Mucosa of rectum (tissue), 2 donors: ENCODE measurements around the gene ZCCHC8.

Source experiments
- H3K27ac ChIP-seq, 2 donors: one replicate each; pipeline ENCODE4 v1.7.0; 2013; ENCODE audit warnings: inconsistent platforms in 2 of 2, low read depth in 2 of 2, low read length in 2 of 2
- H3K27me3 ChIP-seq, 2 donors: one replicate each; pipeline ENCODE4 v1.7.0; 2013; ENCODE audit warnings: low read length in 2 of 2; ENCODE audit not compliant: control insufficient read depth in 2 of 2, insufficient read depth in 2 of 2
- H3K36me3 ChIP-seq, 2 donors: one replicate each; pipeline ENCODE4 v1.7.0; 2013; ENCODE audit warnings: low read length in 2 of 2; ENCODE audit not compliant: control insufficient read depth in 2 of 2, insufficient read depth in 2 of 2
- H3K4me1 ChIP-seq, 2 donors: one replicate each; pipeline ENCODE4 v1.7.0; 2013; ENCODE audit warnings: low read length in 2 of 2, mild to moderate bottlenecking in 1 of 2; ENCODE audit not compliant: control insufficient read depth in 2 of 2, insufficient read depth in 2 of 2
- H3K4me3 ChIP-seq, 2 donors: one replicate each; pipeline ENCODE4 v1.7.0; 2013; ENCODE audit warnings: low read length in 2 of 2
- H3K9ac ChIP-seq, 2 donors: one replicate each; pipeline ENCODE4 v1.7.0; 2013; ENCODE audit warnings: low read length in 2 of 2, low read depth in 1 of 2, mild to moderate bottlenecking in 1 of 2
- H3K9me3 ChIP-seq, 2 donors: one replicate each; pipeline ENCODE4 v1.7.0; 2013; ENCODE audit warnings: low read length in 2 of 2; ENCODE audit not compliant: control insufficient read depth in 2 of 2
- donor health status: healthy.
- donor health status: Normal muscosa, but diverticular disease.

The ZCCHC8 gene

GRCh38 chr12:122526683-122527477 lies 26.1 kb upstream of the ZCCHC8 start, which contains the start of the genes KNTC1 and RSRC2:
KNTC1 (plus strand) TSS chr12:122527249; CDS start chr12:122530064, 2,815 bp downstream.
RSRC2 (minus strand) TSS chr12:122526936; CDS start chr12:122526853, 83 bp downstream.
- Histone ChIP-seq H3K4me3 (peak within 1 kb of the TSS; percentile 79 to 96), H3K9ac (peak within 1 kb of the TSS; percentile 98 to 99), H3K27ac (peak within 1 kb of the TSS; percentile 97 to 99), H3K4me1 (peaks cover 24 to 32% of the 10 kb centered on the region in 2 donors), H3K27me3 (no peaks in the 10 kb centered on the region), H3K36me3 (peaks cover 1 to 9% of the 10 kb centered on the region in 2 donors), H3K9me3 (no peaks in the 10 kb centered on the region)

DNA sequence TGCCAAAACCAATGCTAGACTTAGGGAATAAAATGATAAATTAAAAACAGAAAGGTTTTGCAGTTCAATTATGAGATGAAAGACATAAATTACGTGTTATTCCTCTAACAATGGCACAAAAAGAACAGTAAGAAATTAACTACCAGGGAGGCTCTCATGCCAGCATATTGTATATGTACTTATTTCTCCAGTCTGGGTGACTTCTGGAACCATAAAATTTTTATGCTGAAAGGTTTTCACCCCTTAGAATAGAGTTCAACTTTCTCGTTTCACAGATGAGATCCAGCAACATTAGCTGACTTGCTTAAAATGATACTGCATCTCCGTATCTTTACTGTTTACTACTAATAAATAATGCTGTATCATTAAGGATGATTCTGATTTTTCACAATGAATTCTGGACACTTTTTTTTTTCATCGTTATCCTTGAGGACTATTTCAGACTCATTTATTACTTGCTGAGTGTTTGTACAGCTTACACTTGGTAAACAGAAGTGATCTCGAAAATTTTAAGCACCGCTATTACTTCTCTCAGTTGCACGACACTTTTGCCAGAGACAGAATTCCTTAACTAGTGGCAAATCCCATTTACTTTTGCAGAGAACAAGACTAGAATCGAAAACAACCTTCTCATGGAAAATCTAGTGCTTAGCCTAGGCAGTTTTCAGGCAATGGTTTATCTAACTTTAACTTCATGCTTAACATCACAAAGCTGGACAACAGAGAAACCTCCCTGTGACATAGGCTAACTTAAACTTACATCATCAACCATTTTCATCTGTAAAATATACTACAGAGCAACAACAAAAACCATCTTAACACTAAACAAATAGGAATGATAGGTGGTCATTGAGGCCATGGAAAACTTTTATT lies 23.4 kb upstream of the ZCCHC8 start:
- Histone ChIP-seq H3K4me1 (peaks cover 24 to 32% of the 10 kb centered on the region in 2 donors), H3K9ac (peak overlapping the region; percentile 26 to 44), H3K4me3 (peak overlapping the region; percentile 39 to 56), H3K27me3 (no peaks in the 10 kb centered on the region), H3K27ac (peak overlapping the region in 1 of 2 donors; percentile 1), H3K9me3 (no peaks in the 10 kb centered on the region), H3K36me3 (peaks cover 29 to 37% of the 10 kb centered on the region in 2 donors)

GRCh38 chr12:122523280-122523679 lies 22.5 kb upstream of the ZCCHC8 start:
- Histone ChIP-seq H3K36me3 (peaks cover 36 to 43% of the 10 kb centered on the region in 2 donors), H3K27ac (no peak overlapping the region), H3K27me3 (no peaks in the 10 kb centered on the region), H3K4me3 (peak overlapping the region; percentile 28 to 56), H3K4me1 (peaks cover 23 to 31% of the 10 kb centered on the region in 2 donors), H3K9ac (peak overlapping the region; percentile 3 to 31), H3K9me3 (no peaks in the 10 kb centered on the region)

GRCh38 chr12:122520676-122521075 lies 19.9 kb upstream of the ZCCHC8 start:
- no peaks in the 10 kb centered on the region for H3K27me3 ChIP-seq
- H3K27ac ChIP-seq = no peak overlapping the region
- peaks cover 61 to 67% of the 10 kb centered on the region in 2 donors for H3K36me3 ChIP-seq
- H3K9me3 ChIP-seq = no peaks in the 10 kb centered on the region
- H3K4me1 ChIP-seq = peaks cover 16 to 21% of the 10 kb centered on the region in 2 donors
- no peak overlapping the region for H3K9ac ChIP-seq
- no peak overlapping the region for H3K4me3 ChIP-seq

DNA sequence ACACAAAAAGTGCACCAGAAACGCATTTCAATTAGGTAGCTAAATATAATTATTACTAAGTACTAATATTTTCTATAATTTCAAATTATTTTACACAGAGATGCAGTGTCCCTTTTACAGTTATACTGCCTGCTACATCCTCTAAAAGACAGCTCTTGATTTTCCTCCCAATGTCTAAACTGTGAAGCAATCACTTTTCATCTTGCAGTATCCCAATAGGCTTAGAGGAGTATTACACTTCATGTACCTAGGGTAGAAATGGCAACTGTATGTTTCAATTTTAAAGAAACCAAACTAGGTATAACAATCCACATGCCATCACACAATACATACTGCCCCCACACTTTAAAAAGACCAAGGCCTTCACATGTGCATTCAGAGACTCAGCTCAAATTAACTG lies 18.7 kb upstream of the ZCCHC8 start:
- Histone ChIP-seq H3K27ac (no peak overlapping the region), H3K4me3 (no peak overlapping the region), H3K27me3 (no peaks in the 10 kb centered on the region), H3K9ac (no peak overlapping the region), H3K4me1 (peaks cover 11 to 16% of the 10 kb centered on the region in 2 donors), H3K9me3 (no peaks in the 10 kb centered on the region), H3K36me3 (peaks cover 71 to 77% of the 10 kb centered on the region in 2 donors)

DNA sequence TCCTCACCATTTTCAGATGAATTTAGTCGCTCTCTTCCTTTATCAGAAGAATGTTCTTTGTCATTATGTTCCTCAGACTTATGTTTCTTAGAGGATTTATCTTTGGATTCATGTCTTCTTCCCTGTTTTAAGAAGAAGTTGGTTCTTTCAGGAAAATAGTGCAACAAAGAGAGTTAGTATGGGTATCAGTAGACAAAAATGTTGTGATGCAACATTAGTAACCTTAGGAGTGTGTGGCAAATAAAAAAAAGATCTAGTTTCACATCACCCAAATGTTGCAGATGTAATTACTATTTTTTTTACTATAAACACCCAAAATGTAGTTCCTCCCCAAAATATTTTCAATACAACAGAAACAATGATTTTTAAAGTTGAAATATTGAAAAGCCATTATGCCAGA lies 18.2 kb upstream of the ZCCHC8 start:
- Histone ChIP-seq H3K4me3 (no peak overlapping the region), H3K9me3 (no peaks in the 10 kb centered on the region), H3K4me1 (peaks cover 10 to 11% of the 10 kb centered on the region in 2 donors), H3K27ac (no peak overlapping the region), H3K36me3 (peaks cover 73 to 79% of the 10 kb centered on the region in 2 donors), H3K27me3 (no peaks in the 10 kb centered on the region), H3K9ac (no peak overlapping the region)

DNA sequence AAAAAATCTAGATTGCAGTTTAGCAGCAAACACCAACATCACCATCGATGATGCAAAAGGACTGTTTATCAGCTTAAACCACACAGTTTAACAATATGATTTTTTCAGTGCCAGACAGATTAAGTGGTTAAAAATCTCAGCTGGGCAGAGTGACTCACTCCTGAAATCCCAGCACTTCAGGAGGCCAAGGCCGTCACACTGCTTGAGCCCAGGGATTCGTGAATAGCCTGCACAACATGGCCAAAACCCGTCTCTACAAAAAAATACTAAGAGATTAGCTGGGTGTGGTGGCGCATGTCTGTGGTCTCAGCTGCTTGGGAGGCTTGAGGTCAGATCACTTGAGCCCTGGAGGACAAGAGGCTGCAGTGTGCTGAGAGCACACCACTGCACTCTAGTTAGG lies 17.1 kb upstream of the ZCCHC8 start:
- H3K27ac ChIP-seq = no peak overlapping the region
- H3K36me3 ChIP-seq = peaks cover 80 to 81% of the 10 kb centered on the region in 2 donors
- no peak overlapping the region for H3K9ac ChIP-seq

DNA sequence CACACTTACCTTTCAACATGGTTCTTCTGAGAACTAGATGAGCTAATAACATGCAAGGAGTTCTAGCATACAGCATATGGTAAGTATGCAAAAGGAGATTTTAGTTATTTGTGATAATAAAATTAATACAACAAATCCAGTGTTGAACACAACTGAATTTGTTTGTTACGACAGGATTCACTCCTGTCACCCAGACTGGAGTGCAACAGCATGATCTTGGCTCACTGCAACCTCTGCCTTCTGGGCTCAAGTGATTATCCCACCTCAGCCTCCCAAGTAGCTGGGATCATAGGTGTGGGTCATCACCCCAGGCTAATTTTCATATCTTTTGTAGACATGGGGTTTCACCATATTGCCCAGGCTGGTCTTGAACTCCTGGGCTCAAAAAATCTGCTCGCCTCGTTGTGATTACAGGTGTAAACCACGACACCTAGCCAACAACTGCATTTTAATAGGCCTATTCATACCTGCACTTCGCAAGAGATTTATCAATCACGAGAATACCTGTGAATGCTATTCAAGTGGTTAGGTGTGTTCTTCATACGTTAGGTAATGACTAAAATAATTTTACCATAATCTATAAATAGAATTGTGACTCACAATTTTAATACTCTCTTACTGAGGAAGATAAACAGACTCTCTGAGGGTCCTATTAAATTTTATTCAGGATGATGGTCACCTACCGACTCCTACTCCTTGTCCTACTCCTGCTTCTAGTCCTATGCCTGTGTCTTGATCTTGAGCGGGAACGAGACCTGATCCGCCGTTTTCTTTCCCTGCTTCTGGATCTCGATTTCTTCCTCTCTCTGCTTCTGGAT lies 16.0 kb upstream of the ZCCHC8 start:
- Histone ChIP-seq H3K27ac (no peak overlapping the region), H3K36me3 (peaks cover 83 to 89% of the 10 kb centered on the region in 2 donors), H3K4me1 (no peaks in the 10 kb centered on the region), H3K27me3 (no peaks in the 10 kb centered on the region), H3K9me3 (no peaks in the 10 kb centered on the region), H3K4me3 (no peak overlapping the region), H3K9ac (no peak overlapping the region)

More for the DNA sequence above, 17.1 kb upstream of the ZCCHC8 start:
- peaks cover under 1 to 2% of the 10 kb centered on the region in 2 donors for H3K4me1 ChIP-seq
- H3K9me3 ChIP-seq = no peaks in the 10 kb centered on the region
- H3K4me3 ChIP-seq = no peak overlapping the region
- no peaks in the 10 kb centered on the region for H3K27me3 ChIP-seq

DNA sequence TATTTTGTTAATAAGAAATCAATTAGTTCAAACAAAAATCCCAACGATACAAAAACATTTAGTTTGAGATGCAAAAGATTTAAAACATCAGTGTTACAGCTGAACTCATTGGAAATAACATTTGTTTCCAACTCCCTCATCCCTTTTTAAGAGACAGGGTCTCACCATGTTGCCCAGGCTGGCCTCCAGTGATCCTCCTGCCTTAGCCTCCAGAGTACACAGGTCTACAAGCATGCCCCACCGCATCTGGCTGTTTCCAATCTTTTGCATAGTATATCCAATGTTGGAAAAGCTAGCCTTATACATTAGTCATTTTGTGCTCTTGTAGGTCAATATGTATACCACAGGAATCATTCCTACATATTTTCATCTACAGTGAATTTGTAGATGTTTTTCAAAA lies 14.5 kb upstream of the ZCCHC8 start:
- peaks cover 82 to 88% of the 10 kb centered on the region in 2 donors for H3K36me3 ChIP-seq
- H3K9ac ChIP-seq = no peak overlapping the region
- no peaks in the 10 kb centered on the region for H3K4me1 ChIP-seq
- no peaks in the 10 kb centered on the region for H3K27me3 ChIP-seq
- H3K9me3 ChIP-seq = no peaks in the 10 kb centered on the region
- no peak overlapping the region for H3K27ac ChIP-seq
- no peak overlapping the region for H3K4me3 ChIP-seq
